Astrocyte of the spinal cord (primary cell): ENCODE measurements around the gene SCN4B.

Experiments
- DNase-seq: peaks from one replicate; pipeline ENCODE4 v3.0.0; 2011; ENCODE audit warnings: low read depth, low spot score
- H3K4me3 ChIP-seq: 2 replicates; pipeline ENCODE4 v1.5.1; 2011; ENCODE audit warnings: low read depth, mild to moderate bottlenecking, low read length, moderate library complexity
- in situ Hi-C: cut with HindIII; loops from 2 replicates; pipeline ENCODE4 v1.10.0; 2017; ENCODE audit warnings: low sequenced_read_pairs
- TF ChIP-seq, protein P1 (sequence below): IDR thresholded peaks from 2 replicates; pipeline ENCODE4 v1.5.1; 2012; ENCODE audit warnings: low read depth, mild to moderate bottlenecking, low read length, inconsistent platforms

The SCN4B gene

DNA sequence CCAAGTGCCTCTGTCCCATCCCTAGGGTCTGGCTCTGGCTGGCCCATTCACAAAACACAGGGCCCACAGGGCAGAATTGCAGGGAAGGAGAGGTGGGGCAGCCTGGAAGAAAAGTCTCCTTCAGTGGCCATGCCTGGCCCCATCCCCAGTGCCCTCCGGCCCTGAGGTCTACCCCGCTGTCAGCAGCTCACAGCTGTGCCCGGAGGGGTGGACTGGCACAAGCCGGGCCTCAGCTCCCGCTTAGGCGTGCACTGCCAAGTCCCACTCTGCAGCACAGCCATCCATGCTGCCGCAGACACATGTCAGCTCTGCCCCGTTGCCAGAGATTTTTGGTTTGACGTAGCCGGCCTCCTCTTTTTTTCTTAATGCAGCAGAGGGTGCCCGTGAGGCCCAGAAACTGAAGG, 27.7 kb upstream of the SCN4B start:
- in situ Hi-C loops = no loop called here
- TF ChIP-seq, protein P1, sequence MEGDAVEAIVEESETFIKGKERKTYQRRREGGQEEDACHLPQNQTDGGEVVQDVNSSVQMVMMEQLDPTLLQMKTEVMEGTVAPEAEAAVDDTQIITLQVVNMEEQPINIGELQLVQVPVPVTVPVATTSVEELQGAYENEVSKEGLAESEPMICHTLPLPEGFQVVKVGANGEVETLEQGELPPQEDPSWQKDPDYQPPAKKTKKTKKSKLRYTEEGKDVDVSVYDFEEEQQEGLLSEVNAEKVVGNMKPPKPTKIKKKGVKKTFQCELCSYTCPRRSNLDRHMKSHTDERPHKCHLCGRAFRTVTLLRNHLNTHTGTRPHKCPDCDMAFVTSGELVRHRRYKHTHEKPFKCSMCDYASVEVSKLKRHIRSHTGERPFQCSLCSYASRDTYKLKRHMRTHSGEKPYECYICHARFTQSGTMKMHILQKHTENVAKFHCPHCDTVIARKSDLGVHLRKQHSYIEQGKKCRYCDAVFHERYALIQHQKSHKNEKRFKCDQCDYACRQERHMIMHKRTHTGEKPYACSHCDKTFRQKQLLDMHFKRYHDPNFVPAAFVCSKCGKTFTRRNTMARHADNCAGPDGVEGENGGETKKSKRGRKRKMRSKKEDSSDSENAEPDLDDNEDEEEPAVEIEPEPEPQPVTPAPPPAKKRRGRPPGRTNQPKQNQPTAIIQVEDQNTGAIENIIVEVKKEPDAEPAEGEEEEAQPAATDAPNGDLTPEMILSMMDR = no peak
- no peak for DNase-seq
- H3K4me3 ChIP-seq = no peak overlapping the region

DNA sequence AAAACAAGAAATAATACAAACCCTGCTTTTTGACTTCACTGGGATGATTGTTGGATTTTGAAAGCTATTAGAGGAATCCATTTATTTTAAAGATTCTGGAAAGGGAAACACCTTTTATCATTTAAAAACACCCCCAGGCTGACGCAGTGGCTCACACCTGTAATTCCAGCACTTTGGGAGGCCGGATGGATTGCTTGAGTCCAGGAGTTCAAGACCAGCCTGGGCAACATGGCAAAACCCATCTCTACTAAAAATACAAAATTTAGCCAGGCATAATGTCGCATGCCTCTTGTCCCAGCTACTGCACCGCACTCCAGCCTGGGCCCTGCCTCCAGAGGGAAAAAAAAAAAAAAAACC, 24.1 kb upstream of the SCN4B start:
- no peak overlapping the region for H3K4me3 ChIP-seq
- TF ChIP-seq, protein P1 = no peak
- no peak for DNase-seq
- in situ Hi-C loops = no loop called here

GRCh38 chr11:118175993-118176777, 23.6 kb upstream of the SCN4B start, which contains the start of gene SCN2B:
SCN2B (minus strand) TSS chr11:118176639; CDS start chr11:118176431, 208 bp downstream.
- TF ChIP-seq, protein P1 = no peak
- DNase-seq = no peak
- in situ Hi-C loops = no loop called here
- no peak within 1 kb of the TSS for H3K4me3 ChIP-seq

- TF ChIP-seq, protein P1 = no peak
- H3K4me3 ChIP-seq = no peak overlapping the region
- in situ Hi-C loops = no loop called here
- DNase-seq = no peak
Measured at GRCh38 chr11:118175031-118175992, 22.7 kb upstream of the SCN4B start.

- no peak for DNase-seq
- no peak overlapping the region for H3K4me3 ChIP-seq
- TF ChIP-seq, protein P1 = no peak
- in situ Hi-C loops = no loop called here
Measured at GRCh38 chr11:118174006-118174567, 21.5 kb upstream of the SCN4B start.

DNA sequence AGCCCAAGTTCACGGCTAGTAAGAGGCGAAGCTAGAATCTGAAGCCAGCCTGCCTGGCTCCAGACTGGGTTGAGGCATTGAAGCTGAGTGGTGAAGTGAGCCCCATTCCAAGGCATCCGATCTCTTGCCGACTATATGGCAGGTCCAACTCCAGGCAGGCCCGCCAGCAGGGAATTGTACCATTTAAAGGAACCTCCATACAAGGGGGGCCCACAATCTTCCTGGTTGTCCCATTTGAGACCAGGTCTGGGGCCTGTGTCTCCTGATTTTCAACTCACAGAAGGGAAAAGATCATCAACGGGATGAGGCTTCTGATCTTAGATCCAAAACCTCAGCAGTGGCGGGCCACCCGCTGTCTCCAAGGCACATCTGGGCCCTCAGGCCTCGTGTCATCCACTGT, 19.7 kb upstream of the SCN4B start:
- DNase-seq = no peak
- TF ChIP-seq, protein P1 = no peak
- H3K4me3 ChIP-seq = no peak overlapping the region
- in situ Hi-C loops = no loop called here
